ENCODE data around the gene MDC1. TPM values are rescaled to one million over a fixed set of nuclear protein-coding genes. Genes with fewer than 3 reads are reported as not detected.
A peak's percentile ranks its signal among the peaks of the same experiment; 100 is the strongest.

The MDC1 gene
- total RNA-seq, 1 experiment from 2014 or later, result 53.4 TPM

DNA sequence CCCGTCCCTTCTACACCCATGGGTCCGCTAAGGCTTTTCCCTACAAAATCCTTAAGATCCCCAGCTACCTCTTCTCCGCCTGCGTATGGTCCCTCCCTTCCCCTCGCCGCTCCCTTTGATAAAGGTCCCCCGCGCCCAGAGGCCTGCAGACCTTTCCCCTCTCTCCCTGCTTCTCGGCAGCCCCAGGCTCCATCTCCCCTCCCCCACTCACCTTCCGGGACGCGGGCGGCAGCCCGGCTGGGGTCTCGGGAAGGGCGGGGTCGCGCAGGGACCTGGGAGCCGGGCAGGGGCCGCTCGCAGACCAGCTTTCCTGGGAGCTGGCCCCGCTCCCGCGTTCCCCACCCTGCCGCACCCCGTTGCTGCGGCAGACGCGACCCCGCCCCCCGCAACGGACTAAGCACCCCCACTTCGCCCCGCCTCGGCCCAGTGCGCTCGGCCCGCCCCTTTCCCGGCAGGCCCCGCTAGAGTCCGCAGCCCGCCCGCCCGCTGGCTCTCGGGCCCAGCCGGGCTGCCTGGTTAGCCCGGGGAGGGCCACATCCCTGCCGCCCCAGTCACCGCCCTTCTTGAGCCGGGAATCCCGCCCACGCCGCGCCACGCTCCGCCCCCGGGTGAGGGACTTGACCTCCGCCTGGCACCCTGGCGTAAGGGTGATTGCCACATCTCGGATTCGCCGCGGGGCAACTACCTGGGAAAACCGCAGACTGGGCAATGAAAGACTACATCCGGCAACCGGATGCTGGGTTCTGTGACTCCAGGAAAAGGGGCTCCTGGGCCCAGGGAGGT is 25.4 kb upstream of the MDC1 start, which contains the start of gene FLOT1:
TSS of gene FLOT1 (minus strand) at position 372 of the 783 bp plus-strand sequence. CDS start 498 bp downstream, outside the sequence.
- BruUV-seq (replicated peaks), result no TSS peak
- DNase-seq (ENCODE audit: low spot score), result peak; percentile 92
- peaks cover 11% of the 10 kb centered on the region for H3K4me1 ChIP-seq (ENCODE audit: insufficient read depth, low read length, poor library complexity, severe bottlenecking)
- ChIA-PET POLR2A (ENCODE audit: low non-redundant PET) (no interaction called here), CTCF (no interaction called here)
- H3K36me3 ChIP-seq (ENCODE audit: insufficient read depth, low read length, poor library complexity, severe bottlenecking), result peaks cover 36% of the 10 kb centered on the region
- TF ChIP-seq, protein P1, sequence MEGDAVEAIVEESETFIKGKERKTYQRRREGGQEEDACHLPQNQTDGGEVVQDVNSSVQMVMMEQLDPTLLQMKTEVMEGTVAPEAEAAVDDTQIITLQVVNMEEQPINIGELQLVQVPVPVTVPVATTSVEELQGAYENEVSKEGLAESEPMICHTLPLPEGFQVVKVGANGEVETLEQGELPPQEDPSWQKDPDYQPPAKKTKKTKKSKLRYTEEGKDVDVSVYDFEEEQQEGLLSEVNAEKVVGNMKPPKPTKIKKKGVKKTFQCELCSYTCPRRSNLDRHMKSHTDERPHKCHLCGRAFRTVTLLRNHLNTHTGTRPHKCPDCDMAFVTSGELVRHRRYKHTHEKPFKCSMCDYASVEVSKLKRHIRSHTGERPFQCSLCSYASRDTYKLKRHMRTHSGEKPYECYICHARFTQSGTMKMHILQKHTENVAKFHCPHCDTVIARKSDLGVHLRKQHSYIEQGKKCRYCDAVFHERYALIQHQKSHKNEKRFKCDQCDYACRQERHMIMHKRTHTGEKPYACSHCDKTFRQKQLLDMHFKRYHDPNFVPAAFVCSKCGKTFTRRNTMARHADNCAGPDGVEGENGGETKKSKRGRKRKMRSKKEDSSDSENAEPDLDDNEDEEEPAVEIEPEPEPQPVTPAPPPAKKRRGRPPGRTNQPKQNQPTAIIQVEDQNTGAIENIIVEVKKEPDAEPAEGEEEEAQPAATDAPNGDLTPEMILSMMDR (conservative IDR thresholded peaks at IDR 0.05; ENCODE audit: low read depth, low read length), result no peak
- H3K27me3 ChIP-seq (replicated peaks; ENCODE audit: insufficient read depth, low read depth, low read length, poor library complexity), result no peaks in the 10 kb centered on the region
- H3K27ac ChIP-seq (ENCODE audit: low read depth, low read length, poor library complexity, severe bottlenecking), result peak within 1 kb of the TSS; percentile 80
- intact Hi-C loops (cut with micrococcal nuclease; ENCODE audit: unreplicated experiment), result loop anchor here (2.0 to 5.0 kb wide), 3 partner anchors 80 to 345 kb away; no protein-coding TSS in a partner anchor
- no peaks in the 10 kb centered on the region for H3K9me3 ChIP-seq (ENCODE audit: low read depth, low read length, poor library complexity, severe bottlenecking)
- H3K4me3 ChIP-seq (ENCODE audit: low read depth, low read length, poor library complexity, severe bottlenecking), result peak within 1 kb of the TSS; percentile 90

DNA sequence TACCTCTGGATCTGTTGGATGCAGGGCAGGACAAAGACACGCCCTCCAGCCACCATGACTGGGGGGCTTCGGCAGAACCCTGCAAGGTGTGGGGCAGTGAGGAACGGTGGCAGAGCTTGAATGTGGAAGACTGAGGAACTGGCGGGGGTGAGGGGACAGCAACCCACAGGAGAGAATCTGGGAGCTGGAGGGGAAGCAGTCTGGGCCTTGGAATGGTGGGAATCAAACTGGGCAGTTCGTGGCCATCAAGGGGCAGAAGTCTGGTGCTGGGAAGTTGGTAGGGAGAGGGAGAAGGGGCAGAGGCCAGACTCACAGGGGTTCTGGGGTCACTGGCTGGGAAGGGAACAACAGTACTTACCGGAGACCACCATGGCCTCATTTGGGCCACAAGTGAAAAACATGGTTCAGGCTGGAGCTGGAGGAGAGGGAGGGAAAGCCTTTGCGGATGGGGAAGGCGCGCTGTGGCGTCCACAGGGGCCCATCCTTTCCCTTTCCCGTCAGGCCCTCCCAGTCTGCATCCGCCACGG is 24.8 kb upstream of the MDC1 start:
- Histone ChIP-seq H3K4me3 (ENCODE audit: low read depth, low read length, poor library complexity, severe bottlenecking) (peak overlapping the region; percentile 90), H3K4me1 (ENCODE audit: insufficient read depth, low read length, poor library complexity, severe bottlenecking) (peaks cover 11% of the 10 kb centered on the region), H3K27me3 (replicated peaks; ENCODE audit: insufficient read depth, low read depth, low read length, poor library complexity) (no peaks in the 10 kb centered on the region), H3K27ac (ENCODE audit: low read depth, low read length, poor library complexity, severe bottlenecking) (peak overlapping the region; percentile 80), H3K36me3 (ENCODE audit: insufficient read depth, low read length, poor library complexity, severe bottlenecking) (peaks cover 42% of the 10 kb centered on the region), H3K9me3 (ENCODE audit: low read depth, low read length, poor library complexity, severe bottlenecking) (no peaks in the 10 kb centered on the region)
- intact Hi-C loops (cut with micrococcal nuclease; ENCODE audit: unreplicated experiment), result loop anchor here (2.0 to 5.0 kb wide), 3 partner anchors 81 to 345 kb away; no protein-coding TSS in a partner anchor
- TF ChIP-seq, protein P1 (conservative IDR thresholded peaks at IDR 0.05; ENCODE audit: low read depth, low read length), result no peak
- TF ChIP-seq EZH2 (IDR thresholded peaks at IDR 0.05; ENCODE audit: borderline replicate concordance, low read depth, low read length, poor library complexity, severe bottlenecking), result no peak
- DNase-seq (ENCODE audit: low spot score), result no peak
- CTCF ChIA-PET, result no interaction called here
- no TSS peak for BruUV-seq (replicated peaks)
- POLR2A ChIA-PET (ENCODE audit: low non-redundant PET), result no interaction called here

DNA sequence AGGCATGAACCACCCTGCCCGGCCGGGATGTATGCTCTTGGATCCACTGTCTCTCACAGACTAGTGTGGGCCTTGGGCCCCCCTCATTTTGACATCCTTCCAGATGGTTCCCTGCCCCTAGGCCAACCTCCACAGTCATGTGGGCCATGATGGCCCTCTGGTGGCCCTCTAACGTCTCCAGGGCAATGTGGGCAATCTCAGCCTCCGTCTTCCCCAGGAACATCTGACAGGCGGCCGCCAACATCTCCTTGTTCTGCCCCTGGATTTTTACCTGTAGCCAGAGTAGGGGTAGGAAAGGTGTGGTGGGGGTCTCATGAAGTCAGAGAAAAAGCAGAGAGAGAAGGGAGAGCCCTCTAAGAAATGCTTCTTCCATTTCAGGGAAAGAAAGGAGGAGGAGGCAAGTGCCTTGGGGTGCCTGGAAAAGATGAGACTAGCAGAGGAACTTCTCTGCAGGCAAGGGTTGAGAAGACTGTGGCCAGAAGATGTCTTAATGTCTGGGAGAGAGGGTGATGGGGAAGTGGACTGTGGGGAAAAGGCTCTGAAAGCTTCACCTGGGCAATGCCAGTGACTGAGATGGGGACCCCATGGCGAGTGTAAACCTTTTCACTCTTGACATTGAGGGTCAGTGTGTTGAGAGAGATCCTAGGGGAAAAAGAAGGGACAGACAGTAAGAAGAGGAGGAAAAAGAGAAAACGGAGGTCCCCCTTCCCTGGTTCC is 24.1 kb upstream of the MDC1 start:
- no TSS peak for BruUV-seq (replicated peaks)
- H3K27ac ChIP-seq (ENCODE audit: low read depth, low read length, poor library complexity, severe bottlenecking), result peak overlapping the region; percentile 80
- TF ChIP-seq, protein P1 (conservative IDR thresholded peaks at IDR 0.05; ENCODE audit: low read depth, low read length), result no peak
- TF ChIP-seq EZH2 (IDR thresholded peaks at IDR 0.05; ENCODE audit: borderline replicate concordance, low read depth, low read length, poor library complexity, severe bottlenecking), result no peak

More for the DNA sequence above, 24.1 kb upstream of the MDC1 start:
- ChIA-PET CTCF (no interaction called here), POLR2A (ENCODE audit: low non-redundant PET) (no interaction called here)
- H3K36me3 ChIP-seq (ENCODE audit: insufficient read depth, low read length, poor library complexity, severe bottlenecking), result peaks cover 43% of the 10 kb centered on the region
- intact Hi-C loops (cut with micrococcal nuclease; ENCODE audit: unreplicated experiment), result loop anchor here (5.0 kb wide), 2 partner anchors 136 to 346 kb away; no protein-coding TSS in a partner anchor
- no peaks in the 10 kb centered on the region for H3K27me3 ChIP-seq (replicated peaks; ENCODE audit: insufficient read depth, low read depth, low read length, poor library complexity)
- DNase-seq (ENCODE audit: low spot score), result no peak
- H3K4me3 ChIP-seq (ENCODE audit: low read depth, low read length, poor library complexity, severe bottlenecking), result peak overlapping the region; percentile 90
- H3K4me1 ChIP-seq (ENCODE audit: insufficient read depth, low read length, poor library complexity, severe bottlenecking), result peaks cover 11% of the 10 kb centered on the region
- H3K9me3 ChIP-seq (ENCODE audit: low read depth, low read length, poor library complexity, severe bottlenecking), result no peaks in the 10 kb centered on the region

All from A673 (cell line).